ENCODE results near the gene AKAIN1. TPM values are rescaled to one million over a fixed set of nuclear protein-coding genes. Genes with fewer than 3 reads are reported as not detected.

The AKAIN1 gene
- total and polyA plus RNA-seq, 2 of the 8 experiments (the other 6 are each of a cell fraction or from before 2014, with no cell fraction given), result not detected

DNA sequence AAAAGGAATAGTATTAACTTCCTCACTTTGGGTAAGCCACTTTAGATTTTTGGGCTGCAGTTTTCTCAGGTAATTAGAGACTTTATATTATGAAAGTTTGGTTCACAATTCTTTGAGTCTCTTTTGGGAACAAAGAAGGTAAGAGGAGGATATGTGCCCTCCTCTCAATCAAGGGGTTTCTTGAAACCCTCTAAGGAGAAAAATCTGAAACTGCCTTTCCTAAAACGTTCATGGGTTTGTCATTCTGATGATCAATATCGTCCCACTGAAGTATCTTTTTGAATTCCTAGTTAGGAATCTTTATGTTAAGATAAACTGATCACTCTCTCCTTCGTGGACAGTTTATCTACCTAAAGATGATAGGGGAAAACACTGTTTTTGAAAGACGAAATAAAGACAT is 42.4 kb upstream of the AKAIN1 start (continued):
- TF ChIP-seq KDM4A (IDR thresholded peaks at IDR 0.05; ENCODE audit: low read depth, low read length, severe bottlenecking), result no peak
